ENCODE data around the gene FGF10.

- TF ChIP-seq EZH2phosphoT487 (IDR thresholded peaks at IDR 0.05; ENCODE audit: borderline replicate concordance, low read depth, low read length) (no peak), CTCF (conservative IDR thresholded peaks at IDR 0.05; ENCODE audit: low read length) (no peak)
Observed at GRCh38 chr5:44358421-44358820, 30.8 kb downstream of the FGF10 start.
